Measurements from ENCODE around the gene MLH3.

GRCh38 chr14:75066691-75067090 is 15.4 kb upstream of the MLH3 start:
- TF ChIP-seq CTCF (conservative IDR thresholded peaks at IDR 0.05) (no peak), ZFX (IDR thresholded peaks at IDR 0.05) (no peak)
